Left lobe of liver (tissue), 2 donors: ENCODE results near the gene CXCL5. TPM values are rescaled to one million over a fixed set of nuclear protein-coding genes. Genes with fewer than 3 reads are reported as not detected.
A peak's percentile ranks its signal among the peaks of the same experiment; 100 is the strongest.
"Not testable (repeated sequence)": the region's sequence is repeated elsewhere in the genome, so short reads cannot be mapped to it uniquely, and the experiment has no call there.

Source experiments
- ATAC-seq: fragments of 200-7000 bp; cut with Tn5 transposase; one replicate; pipeline ENCODE4 v1.9.1; 2020; ENCODE audit warnings: mild to moderate bottlenecking, moderate library complexity
- DNase-seq: peaks from one replicate; pipeline ENCODE4 v3.0.0-alpha.2; 2020; ENCODE audit warnings: low spot score
- total RNA-seq: library from RNA; stranded (reverse); gene quantifications from one replicate; pipeline ENCODE4 v1.2.1, GENCODE V29; 2021
- donor health status: DM: no; HTN: no; CAD: no; lungs with moderate emphysema.
- donor health status: DM: no; HTN: yes; CAD: no.

The CXCL5 gene
- total RNA-seq, 1 donor from 2014 or later, result not detected

GRCh38 chr4:73976217-73976616, 22.3 kb downstream of the CXCL5 start:
- ATAC-seq, result no peak

GRCh38 chr4:73974352-73974751, 24.1 kb downstream of the CXCL5 start:
- ATAC-seq (no peak), DNase-seq (no peak)

More at GRCh38 chr4:73976217-73976616, 22.3 kb downstream of the CXCL5 start:
- DNase-seq, result no peak

- ATAC-seq, result no peak
- DNase-seq, result no peak
Observed at GRCh38 chr4:73970945-73971344, 27.5 kb downstream of the CXCL5 start.

GRCh38 chr4:73970011-73970410, 28.5 kb downstream of the CXCL5 start:
- DNase-seq, result no peak
- ATAC-seq, result no peak

GRCh38 chr4:73967866-73968265, 30.6 kb downstream of the CXCL5 start:
- DNase-seq (no peak), ATAC-seq (no peak)

- no peak for DNase-seq
- peak; percentile 98 for ATAC-seq
Observed at GRCh38 chr4:73964862-73965611, 33.4 kb downstream of the CXCL5 start.

- no peak for ATAC-seq
- DNase-seq, result no peak
Observed at GRCh38 chr4:73962724-73963123, 35.8 kb downstream of the CXCL5 start.

GRCh38 chr4:73959041-73959440, 39.4 kb downstream of the CXCL5 start:
- ATAC-seq, DNase-seq: not testable (repeated sequence)

GRCh38 chr4:73952352-73952751, 46.1 kb downstream of the CXCL5 start:
- no peak for DNase-seq
- ATAC-seq, result no peak

- not testable (repeated sequence) for ATAC-seq, DNase-seq
Observed at GRCh38 chr4:73950376-73950920, 48.0 kb downstream of the CXCL5 start.

GRCh38 chr4:73948990-73949706, 49.3 kb downstream of the CXCL5 start:
- peak; percentile 78 for ATAC-seq
- no peak for DNase-seq

- no peak for DNase-seq
Observed at GRCh38 chr4:73948291-73948690, 50.2 kb downstream of the CXCL5 start.

GRCh38 chr4:73947239-73947985, 51.1 kb downstream of the CXCL5 start:
- peak; percentile 74 for ATAC-seq
- DNase-seq, result no peak

More at GRCh38 chr4:73948291-73948690, 50.2 kb downstream of the CXCL5 start:
- ATAC-seq, result no peak

GRCh38 chr4:73945674-73946449, 52.6 kb downstream of the CXCL5 start:
- ATAC-seq (no peak), DNase-seq (no peak)

Other genes with a start within 250 kb of the CXCL5 start
- 1.1 TPM for gene CXCL6, start 162.0 kb downstream of the CXCL5 start, total RNA-seq
- gene PF4V1, start 145.4 kb downstream of the CXCL5 start, total RNA-seq, result not detected
- 0.23 TPM for gene CXCL1, start 129.3 kb downstream of the CXCL5 start, total RNA-seq
- 1.3 TPM for gene PF4, start 16.6 kb downstream of the CXCL5 start, total RNA-seq
- gene PPBP, start 10.5 kb downstream of the CXCL5 start, total RNA-seq, result 1.4 TPM
- not detected for gene CXCL3, start 40.0 kb upstream of the CXCL5 start, total RNA-seq
- gene CXCL2, start 100.5 kb upstream of the CXCL5 start, total RNA-seq, result 50.5 TPM
- 21.0 TPM for gene MTHFD2L, start 159.4 kb upstream of the CXCL5 start, total RNA-seq